GM12864 (cell line): ENCODE data around the gene GALNTL6.

ENCODE experiments used
- DNase-seq: peaks from one replicate; pipeline ENCODE4 v3.0.0-alpha.2; 2011; ENCODE audit warnings: low read depth
- H3K4me3 ChIP-seq: 2 replicates; pipeline ENCODE4 v1.5.1; 2011; ENCODE audit warnings: mild to moderate bottlenecking, low read depth, low read length, control low read depth
- TF ChIP-seq, protein P1 (sequence below): IDR thresholded peaks from 2 replicates; pipeline ENCODE4 v1.5.1; 2011; ENCODE audit warnings: low read depth, mild to moderate bottlenecking, moderate library complexity, low read length, control low read depth, inconsistent platforms; ENCODE audit errors: missing control alignments

Gene GALNTL6

DNA sequence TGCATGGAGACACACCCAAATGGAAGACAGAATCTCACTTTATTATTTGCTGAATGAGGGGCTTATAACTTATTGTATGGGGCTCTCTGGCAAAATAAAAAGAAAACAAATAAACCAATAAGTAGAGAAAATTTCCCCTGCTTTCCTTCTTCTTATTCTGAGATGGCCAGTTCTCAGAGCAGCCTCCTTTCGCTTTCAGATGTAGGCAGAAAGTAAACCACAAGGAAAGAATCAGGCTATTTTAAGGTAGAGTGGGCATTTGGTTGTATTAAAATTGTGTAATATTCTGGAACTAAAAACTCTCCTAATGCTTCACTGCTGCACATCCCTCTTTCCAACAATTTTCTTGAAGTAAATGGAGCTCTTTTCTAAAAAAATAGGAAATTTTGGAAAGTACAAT, 241.8 kb downstream of the GALNTL6 start:
- no peak overlapping the region for H3K4me3 ChIP-seq
- DNase-seq, result no peak
- TF ChIP-seq, protein P1, sequence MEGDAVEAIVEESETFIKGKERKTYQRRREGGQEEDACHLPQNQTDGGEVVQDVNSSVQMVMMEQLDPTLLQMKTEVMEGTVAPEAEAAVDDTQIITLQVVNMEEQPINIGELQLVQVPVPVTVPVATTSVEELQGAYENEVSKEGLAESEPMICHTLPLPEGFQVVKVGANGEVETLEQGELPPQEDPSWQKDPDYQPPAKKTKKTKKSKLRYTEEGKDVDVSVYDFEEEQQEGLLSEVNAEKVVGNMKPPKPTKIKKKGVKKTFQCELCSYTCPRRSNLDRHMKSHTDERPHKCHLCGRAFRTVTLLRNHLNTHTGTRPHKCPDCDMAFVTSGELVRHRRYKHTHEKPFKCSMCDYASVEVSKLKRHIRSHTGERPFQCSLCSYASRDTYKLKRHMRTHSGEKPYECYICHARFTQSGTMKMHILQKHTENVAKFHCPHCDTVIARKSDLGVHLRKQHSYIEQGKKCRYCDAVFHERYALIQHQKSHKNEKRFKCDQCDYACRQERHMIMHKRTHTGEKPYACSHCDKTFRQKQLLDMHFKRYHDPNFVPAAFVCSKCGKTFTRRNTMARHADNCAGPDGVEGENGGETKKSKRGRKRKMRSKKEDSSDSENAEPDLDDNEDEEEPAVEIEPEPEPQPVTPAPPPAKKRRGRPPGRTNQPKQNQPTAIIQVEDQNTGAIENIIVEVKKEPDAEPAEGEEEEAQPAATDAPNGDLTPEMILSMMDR, result no peak

DNA sequence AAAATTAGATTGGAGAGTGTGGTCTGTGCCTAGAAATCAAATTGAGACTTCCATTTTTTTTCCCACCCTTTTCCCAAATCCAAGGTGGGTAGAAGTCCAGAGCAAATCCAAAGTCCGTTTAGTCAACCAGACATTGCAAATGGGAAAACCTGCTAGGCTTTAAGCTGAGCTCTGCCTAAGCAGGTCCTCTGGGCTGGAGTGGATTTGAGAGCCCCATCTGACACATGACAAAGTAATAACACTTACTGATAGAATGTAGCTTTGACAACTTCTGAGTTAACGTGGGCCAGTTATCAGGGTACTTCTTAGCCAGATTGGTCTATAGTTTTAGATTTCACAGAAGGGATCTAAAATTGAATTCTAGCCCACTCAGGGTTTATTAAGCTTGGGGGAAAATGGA, 242.3 kb downstream of the GALNTL6 start:
- TF ChIP-seq, protein P1, result no peak
- no peak overlapping the region for H3K4me3 ChIP-seq
- no peak for DNase-seq

DNA sequence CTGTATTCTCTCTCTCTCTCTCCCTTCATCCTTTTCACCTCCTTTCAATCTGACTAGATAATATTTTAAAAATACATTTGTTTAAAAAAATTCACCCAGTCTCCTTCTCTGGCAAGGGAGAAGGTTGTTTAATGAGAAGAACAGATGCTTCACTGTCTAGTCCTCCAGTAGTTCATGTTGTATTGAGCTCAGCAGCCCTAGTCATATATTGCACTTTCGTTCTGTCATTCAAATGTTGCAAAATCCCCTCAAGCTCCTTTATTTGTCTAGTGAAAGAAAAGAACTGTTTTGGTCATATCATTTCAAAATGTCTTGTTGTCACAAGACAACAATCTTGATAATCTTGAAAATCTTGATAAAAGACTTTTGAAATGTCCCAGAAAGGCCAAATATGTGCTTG, 248.0 kb downstream of the GALNTL6 start:
- TF ChIP-seq, protein P1, result no peak
- no peak overlapping the region for H3K4me3 ChIP-seq
- no peak for DNase-seq

DNA sequence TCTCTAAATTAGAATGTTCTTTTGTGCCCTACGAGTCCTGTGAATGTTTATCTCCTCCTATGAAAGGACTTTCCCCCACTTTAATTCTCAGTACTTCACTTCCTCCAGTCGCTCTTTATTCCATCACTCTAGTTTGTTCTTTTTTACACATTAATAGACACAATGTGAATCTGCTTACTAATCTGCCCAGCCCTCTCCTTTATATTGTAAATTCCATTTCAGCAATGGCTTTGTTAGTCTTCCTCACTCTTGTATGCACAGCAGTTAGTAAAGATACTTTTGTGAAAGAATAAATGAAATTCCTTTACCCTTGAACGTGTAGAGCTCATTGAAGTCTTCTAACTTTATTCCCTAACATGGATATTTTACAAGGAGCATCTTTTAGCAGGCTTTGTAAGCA, 255.3 kb downstream of the GALNTL6 start:
- TF ChIP-seq, protein P1, result no peak
- no peak overlapping the region for H3K4me3 ChIP-seq
- no peak for DNase-seq

DNA sequence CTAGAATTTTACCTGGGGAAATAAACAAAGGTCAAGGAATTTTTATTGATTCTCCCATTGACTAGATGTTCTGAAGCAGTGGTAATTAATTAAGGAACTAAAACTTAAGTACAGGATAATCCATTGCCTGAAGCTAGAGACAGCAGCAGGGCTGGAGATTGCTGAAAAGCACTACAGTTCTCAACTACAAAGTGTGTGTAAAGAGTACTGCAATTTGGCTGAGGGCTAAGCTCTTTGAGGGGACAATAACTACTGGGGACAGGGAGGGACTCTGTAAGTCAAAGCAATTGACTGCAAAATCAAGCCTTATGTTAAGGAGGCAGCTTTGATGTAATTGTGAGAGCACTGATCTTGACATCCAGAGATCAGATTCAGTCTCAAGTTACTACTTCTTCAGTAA, 260.4 kb downstream of the GALNTL6 start:
- TF ChIP-seq, protein P1, result no peak
- DNase-seq, result no peak
- no peak overlapping the region for H3K4me3 ChIP-seq

DNA sequence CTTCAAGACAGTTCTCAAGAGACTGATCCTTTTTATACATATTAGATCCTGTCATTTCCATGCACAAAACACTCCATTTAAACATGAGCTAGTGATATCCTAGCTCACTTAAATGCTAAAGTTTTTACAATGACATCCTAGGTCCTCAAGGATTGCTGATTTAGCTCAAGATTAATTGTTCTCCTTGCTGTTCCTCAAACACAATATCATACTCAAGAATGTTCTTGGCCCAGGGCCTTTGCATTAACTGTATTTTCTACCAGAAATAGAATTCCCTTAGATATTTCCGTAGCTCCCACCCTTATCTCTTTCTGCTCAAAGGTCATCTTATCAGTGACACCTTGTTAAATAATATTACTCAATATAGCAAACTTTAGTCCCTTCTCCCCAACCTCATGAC, 270.1 kb downstream of the GALNTL6 start:
- H3K4me3 ChIP-seq, result no peak overlapping the region
- TF ChIP-seq, protein P1, result no peak
- DNase-seq, result no peak

DNA sequence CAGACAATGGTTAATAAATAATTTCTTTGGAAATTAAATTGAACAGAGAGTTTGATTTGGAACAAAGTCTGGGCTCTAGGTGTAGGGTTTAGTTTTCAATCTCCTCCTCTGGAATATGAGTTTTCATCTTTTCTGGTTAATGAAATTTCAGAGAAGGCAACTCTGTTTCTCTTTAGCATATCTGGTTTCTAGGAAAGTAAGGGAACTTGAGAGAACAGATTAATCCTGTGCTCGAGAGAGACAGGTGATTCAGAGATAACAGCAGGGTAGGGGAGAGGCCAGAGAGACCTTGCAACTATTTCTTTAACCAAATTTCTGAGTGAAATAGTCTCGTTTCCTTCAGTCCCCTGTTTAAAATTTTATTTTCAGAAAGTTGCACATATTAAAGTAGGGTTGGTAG, 275.4 kb downstream of the GALNTL6 start:
- TF ChIP-seq, protein P1, result no peak
- no peak overlapping the region for H3K4me3 ChIP-seq
- no peak for DNase-seq
